Neural crest cell (in vitro differentiated cells): Measurements from ENCODE around the gene C4orf36. TPM values are rescaled to one million over a fixed set of nuclear protein-coding genes. Genes with fewer than 3 reads are reported as not detected.

ENCODE experiments used
- DNase-seq: peaks from one replicate; pipeline ENCODE4 v3.0.0; 2021; ENCODE audit warnings: low read depth, mixed read lengths, low spot score
- H3K27ac Mint-ChIP-seq: one replicate; pipeline ENCODE4 v1.8.0; 2021; ENCODE audit warnings: mild to moderate bottlenecking, mixed read lengths; ENCODE audit not compliant: unreplicated experiment
- H3K27me3 Mint-ChIP-seq: 2 replicates; pipeline ENCODE4 v1.8.0; 2021; ENCODE audit warnings: low read depth, mild to moderate bottlenecking, mixed read lengths
- H3K36me3 Mint-ChIP-seq: 2 replicates; pipeline ENCODE4 v1.8.0; 2021; ENCODE audit warnings: low read depth, mild to moderate bottlenecking, mixed read lengths
- H3K4me1 Mint-ChIP-seq: 2 replicates; pipeline ENCODE4 v1.8.0; 2021; ENCODE audit warnings: mixed read lengths
- H3K4me3 Mint-ChIP-seq: one replicate; pipeline ENCODE4 v1.8.0; 2021; ENCODE audit warnings: mild to moderate bottlenecking, mixed read lengths
- H3K9me3 Mint-ChIP-seq: 2 replicates; pipeline ENCODE4 v1.8.0; 2021; ENCODE audit warnings: mixed read lengths
- total RNA-seq: library from RNA; stranded (reverse); gene quantifications from 2 replicates; pipeline ENCODE4 v1.2.1, GENCODE V29; 2021
- TF ChIP-seq, protein P1 (sequence below): fragments of 200-600 bp; sonication (generic); conservative IDR thresholded peaks from 2 replicates; pipeline ENCODE4 v1.5.0; 2021; ENCODE audit warnings: antibody characterized with exemption, mild to moderate bottlenecking

Gene C4orf36
- total RNA-seq, 1 donor from 2014 or later = 3.2 TPM

DNA sequence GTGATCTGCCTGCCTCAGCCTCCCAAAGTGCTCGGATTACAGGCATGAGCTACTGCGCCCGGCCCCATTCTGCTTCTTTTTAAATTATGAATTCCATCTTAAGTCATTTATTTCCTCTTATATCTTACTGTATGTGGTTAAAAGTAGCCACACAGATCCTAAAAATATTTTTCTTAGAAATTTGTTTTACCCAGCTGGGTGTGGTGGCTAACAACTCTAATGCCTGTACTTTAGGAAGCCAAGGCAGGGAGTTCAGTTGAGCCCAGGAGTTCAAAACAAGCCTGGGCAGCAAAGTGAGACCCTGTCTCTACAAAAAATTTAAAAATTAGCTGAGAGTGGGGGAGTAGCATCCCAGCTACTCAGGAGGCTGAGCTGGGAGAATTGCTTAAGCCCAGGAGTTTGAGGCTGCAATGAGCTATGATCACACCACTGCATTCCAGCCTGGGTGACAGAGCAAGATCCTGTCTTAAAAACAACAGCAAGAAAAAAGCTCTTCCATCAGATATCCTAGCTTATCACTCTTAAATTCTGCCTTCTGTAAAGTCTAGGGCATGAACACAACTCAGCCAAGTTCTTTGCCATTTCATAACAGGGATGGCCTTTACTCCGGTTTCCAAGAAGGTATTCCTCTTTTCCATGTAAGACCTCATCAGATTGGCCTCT, 27.5 kb upstream of the C4orf36 start:
- no peaks in the 10 kb centered on the region for H3K36me3 Mint-ChIP-seq
- DNase-seq = no peak
- no peak overlapping the region for H3K4me3 Mint-ChIP-seq
- H3K27me3 Mint-ChIP-seq = no peaks in the 10 kb centered on the region
- peaks cover 4% of the 10 kb centered on the region for H3K4me1 Mint-ChIP-seq
- no peaks in the 10 kb centered on the region for H3K9me3 Mint-ChIP-seq
- TF ChIP-seq, protein P1, sequence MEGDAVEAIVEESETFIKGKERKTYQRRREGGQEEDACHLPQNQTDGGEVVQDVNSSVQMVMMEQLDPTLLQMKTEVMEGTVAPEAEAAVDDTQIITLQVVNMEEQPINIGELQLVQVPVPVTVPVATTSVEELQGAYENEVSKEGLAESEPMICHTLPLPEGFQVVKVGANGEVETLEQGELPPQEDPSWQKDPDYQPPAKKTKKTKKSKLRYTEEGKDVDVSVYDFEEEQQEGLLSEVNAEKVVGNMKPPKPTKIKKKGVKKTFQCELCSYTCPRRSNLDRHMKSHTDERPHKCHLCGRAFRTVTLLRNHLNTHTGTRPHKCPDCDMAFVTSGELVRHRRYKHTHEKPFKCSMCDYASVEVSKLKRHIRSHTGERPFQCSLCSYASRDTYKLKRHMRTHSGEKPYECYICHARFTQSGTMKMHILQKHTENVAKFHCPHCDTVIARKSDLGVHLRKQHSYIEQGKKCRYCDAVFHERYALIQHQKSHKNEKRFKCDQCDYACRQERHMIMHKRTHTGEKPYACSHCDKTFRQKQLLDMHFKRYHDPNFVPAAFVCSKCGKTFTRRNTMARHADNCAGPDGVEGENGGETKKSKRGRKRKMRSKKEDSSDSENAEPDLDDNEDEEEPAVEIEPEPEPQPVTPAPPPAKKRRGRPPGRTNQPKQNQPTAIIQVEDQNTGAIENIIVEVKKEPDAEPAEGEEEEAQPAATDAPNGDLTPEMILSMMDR = no peak
- H3K27ac Mint-ChIP-seq = no peak overlapping the region

DNA sequence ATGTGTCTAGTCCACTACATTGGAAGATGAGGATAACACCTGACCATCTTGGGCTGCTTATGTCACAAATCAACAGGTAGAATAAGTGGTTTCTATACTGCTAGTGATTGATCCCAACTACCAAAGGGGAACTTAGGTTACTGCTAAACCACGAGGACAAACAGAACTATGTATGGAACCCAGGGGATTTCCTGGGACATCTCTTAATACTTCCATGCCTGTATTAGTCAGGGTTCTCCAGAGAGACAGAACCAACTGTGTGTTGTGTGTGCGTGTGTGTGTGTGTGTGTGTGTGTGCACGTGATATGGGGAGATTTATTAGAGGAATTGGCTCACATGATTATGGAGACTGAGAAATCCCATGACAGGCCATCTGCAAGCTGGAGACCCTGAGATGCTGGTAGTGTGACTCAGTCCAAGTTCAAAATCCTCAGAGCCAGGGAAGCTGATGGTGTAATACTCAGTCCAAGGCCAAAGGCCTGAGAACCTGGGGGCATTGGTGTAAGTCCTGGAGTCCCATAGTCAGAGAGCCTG, 26.4 kb upstream of the C4orf36 start:
- H3K4me1 Mint-ChIP-seq = peaks cover 4% of the 10 kb centered on the region
- H3K36me3 Mint-ChIP-seq = no peaks in the 10 kb centered on the region
- H3K27me3 Mint-ChIP-seq = no peaks in the 10 kb centered on the region
- H3K9me3 Mint-ChIP-seq = no peaks in the 10 kb centered on the region
- H3K4me3 Mint-ChIP-seq = no peak overlapping the region
- no peak for DNase-seq
- H3K27ac Mint-ChIP-seq = no peak overlapping the region
- TF ChIP-seq, protein P1 = no peak

DNA sequence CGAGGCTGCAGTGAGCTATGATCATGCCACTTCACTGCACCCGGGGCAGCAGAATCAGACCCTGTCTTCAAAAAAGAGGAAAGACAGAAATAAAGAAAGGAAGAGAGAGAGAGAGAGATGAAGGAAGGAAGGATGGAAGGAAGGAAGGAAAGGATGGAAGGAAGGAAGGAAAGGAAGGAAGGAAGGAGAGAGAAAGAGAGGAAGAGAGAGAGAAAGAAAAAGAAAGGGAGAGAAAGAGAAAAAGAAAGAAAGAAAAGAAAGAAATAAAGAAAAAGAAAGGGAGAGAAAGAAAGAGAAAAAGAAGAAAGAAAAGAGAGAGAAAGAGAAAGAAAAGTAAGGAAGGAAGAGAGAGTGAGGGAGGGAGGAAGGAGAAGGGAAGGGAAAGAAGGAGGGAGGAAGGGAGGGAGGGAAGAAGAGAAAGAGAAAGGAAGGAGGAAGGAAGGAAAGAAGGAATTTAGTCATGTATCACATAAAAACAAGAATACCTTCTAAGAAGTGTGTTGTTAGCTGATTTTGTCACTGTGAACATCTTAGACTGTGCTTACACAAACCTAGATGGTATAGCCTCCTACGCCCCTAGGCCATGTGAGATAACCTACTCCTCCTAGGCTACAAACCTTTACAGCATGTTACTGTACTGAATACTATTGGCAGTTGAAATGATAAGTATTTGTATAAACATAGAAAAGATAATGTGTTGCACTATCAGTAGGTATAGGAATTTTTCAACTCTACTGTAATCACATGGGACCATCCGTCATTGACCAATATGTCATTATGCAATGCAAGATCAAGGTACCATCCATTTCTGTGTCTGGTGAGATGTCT, 25.2 kb upstream of the C4orf36 start:
- no peak for DNase-seq
- H3K27ac Mint-ChIP-seq = no peak overlapping the region

DNA sequence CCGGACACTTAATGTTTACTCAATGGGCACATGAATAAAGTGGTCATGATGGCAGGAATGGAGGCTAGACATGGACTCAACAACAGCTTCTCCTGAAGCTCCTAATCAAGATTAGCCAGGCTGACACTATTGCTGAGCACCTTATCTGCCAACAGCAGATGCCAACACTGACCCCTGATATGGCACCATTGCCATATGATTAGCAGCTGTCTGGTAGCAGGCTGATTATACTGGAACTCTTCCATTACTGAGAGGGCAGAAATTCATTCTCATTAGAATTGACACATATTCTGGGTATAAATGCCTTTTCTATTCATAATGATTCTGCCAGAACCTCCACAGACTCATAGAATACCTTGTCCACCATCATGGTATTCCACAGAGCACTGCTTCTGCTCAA, 24.2 kb upstream of the C4orf36 start:
- H3K36me3 Mint-ChIP-seq = no peaks in the 10 kb centered on the region
- H3K27ac Mint-ChIP-seq = no peak overlapping the region
- DNase-seq = no peak
- H3K4me1 Mint-ChIP-seq = no peaks in the 10 kb centered on the region
- TF ChIP-seq, protein P1 = no peak
- no peaks in the 10 kb centered on the region for H3K27me3 Mint-ChIP-seq
- no peaks in the 10 kb centered on the region for H3K9me3 Mint-ChIP-seq
- H3K4me3 Mint-ChIP-seq = no peak overlapping the region

More for the DNA sequence above, 25.2 kb upstream of the C4orf36 start:
- Mint-ChIP-seq H3K4me3 (no peak overlapping the region), H3K36me3 (no peaks in the 10 kb centered on the region), H3K4me1 (peaks cover 2% of the 10 kb centered on the region), H3K9me3 (no peaks in the 10 kb centered on the region), H3K27me3 (no peaks in the 10 kb centered on the region)
- TF ChIP-seq, protein P1 = no peak

DNA sequence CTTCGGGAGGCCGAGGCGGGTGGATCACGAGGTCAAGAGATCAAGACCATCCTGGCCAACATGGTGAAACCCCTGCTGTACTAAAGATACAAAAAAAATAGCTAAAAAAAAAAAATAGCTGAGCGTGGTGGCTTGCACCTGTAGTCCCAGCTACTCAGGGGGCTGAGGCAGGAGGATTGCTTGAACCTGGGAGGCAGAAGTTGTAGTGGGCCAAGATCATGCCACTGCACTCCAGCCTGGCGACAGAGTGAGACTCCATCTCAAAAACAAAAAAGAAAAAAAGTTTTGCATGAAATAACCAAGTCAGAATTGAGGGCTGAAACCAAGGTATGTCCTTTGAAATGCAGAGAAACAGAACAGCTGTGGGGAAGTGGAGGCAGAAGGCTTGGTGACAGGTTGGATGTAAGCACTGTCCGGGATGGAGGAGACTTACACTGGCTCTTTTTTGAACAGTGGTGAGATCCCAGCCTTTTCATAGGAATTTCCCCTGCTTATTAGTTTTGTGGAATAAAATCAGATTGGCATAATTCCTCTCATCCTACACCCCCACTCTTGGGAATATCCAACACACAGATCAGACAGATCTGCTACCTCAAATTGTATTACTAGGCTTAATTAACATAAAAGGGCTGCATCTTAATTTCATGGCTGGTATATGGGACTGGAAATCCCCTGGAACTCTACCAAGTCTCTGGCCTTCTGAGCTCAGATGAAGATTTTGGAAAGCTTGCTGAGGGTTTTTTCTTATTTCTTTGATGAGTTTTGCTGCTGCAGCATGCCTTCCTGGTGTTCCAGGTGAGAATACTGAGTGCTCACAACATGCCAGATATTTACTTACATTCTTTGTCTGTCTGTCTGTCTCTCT, 18.8 kb upstream of the C4orf36 start:
- DNase-seq = no peak
- no peak overlapping the region for H3K4me3 Mint-ChIP-seq
- H3K9me3 Mint-ChIP-seq = no peaks in the 10 kb centered on the region
- TF ChIP-seq, protein P1 = no peak
- H3K27ac Mint-ChIP-seq = no peak overlapping the region
- no peaks in the 10 kb centered on the region for H3K36me3 Mint-ChIP-seq
- H3K4me1 Mint-ChIP-seq = no peaks in the 10 kb centered on the region
- H3K27me3 Mint-ChIP-seq = no peaks in the 10 kb centered on the region
